SU-DHL-6 (cell line): ENCODE data around the gene SMOC2.

ENCODE experiments used
- H2AFZ ChIP-seq: fragments of 200-600 bp; sonication (generic); 2 replicates; pipeline ENCODE4 v1.6.1; 2014; ENCODE audit warnings: low read depth, mild to moderate bottlenecking, moderate library complexity, mixed read lengths, antibody characterized with exemption, low read length; ENCODE audit not compliant: severe bottlenecking
- H3F3A ChIP-seq: fragments of 200-600 bp; shearing (Covaris generic); 2 replicates; pipeline ENCODE4 v1.6.0; 2016; ENCODE audit warnings: antibody characterized with exemption, mild to moderate bottlenecking; ENCODE audit not compliant: insufficient read depth
- H3K27ac ChIP-seq: fragments of 200-600 bp; sonication (generic); 2 replicates; pipeline ENCODE4 v1.5.1; 2016; ENCODE audit warnings: low read depth, mild to moderate bottlenecking, low read length, moderate library complexity, mixed read lengths
- H3K27me3 ChIP-seq: fragments of 200-600 bp; sonication (generic), shearing (Covaris generic); 2 replicates; pipeline ENCODE4 v1.6.0; 2014; ENCODE audit warnings: mild to moderate bottlenecking, low read length
- H3K36me3 ChIP-seq: fragments of 200-600 bp; sonication (generic); 2 replicates; pipeline ENCODE4 v1.6.1; 2014; ENCODE audit warnings: mild to moderate bottlenecking, low read length, mixed read lengths
- H3K4me2 ChIP-seq: fragments of 300-600, 200-600 bp; shearing (Covaris generic), sonication (generic); 2 replicates; pipeline ENCODE4 v1.6.0; 2014; ENCODE audit warnings: low read length, low read depth, mild to moderate bottlenecking; ENCODE audit not compliant: poor library complexity, severe bottlenecking
- H3K4me3 ChIP-seq: fragments of 200-600 bp; sonication (generic); 2 replicates; pipeline ENCODE4 v1.5.1; 2014; ENCODE audit warnings: antibody characterized with exemption, low read length, mild to moderate bottlenecking, mixed read lengths; ENCODE audit not compliant: insufficient read depth, poor library complexity, severe bottlenecking
- H3K79me2 ChIP-seq: fragments of 200-600 bp; sonication (generic); 2 replicates; pipeline ENCODE4 v1.6.1; 2014; ENCODE audit warnings: mild to moderate bottlenecking, low read length, moderate library complexity; ENCODE audit not compliant: insufficient read depth
- H3K9ac ChIP-seq: fragments of 200-600 bp; sonication (generic); 2 replicates; pipeline ENCODE4 v1.7.0; 2014; ENCODE audit warnings: mild to moderate bottlenecking, low read length
- H3K9me2 ChIP-seq: fragments of 200-600 bp; sonication (generic); replicated peaks from 2 replicates; pipeline ENCODE4 v1.6.1; 2014; ENCODE audit warnings: low read length; ENCODE audit not compliant: insufficient read depth
- H3K9me3 ChIP-seq: fragments of 200-600 bp; sonication (generic); 2 replicates; pipeline ENCODE4 v1.6.1; 2014; ENCODE audit warnings: low read length, mixed read lengths; ENCODE audit not compliant: insufficient read depth
- H4K20me1 ChIP-seq: fragments of 200-600 bp; sonication (generic); 2 replicates; pipeline ENCODE4 v1.6.1; 2014; ENCODE audit warnings: low read depth, mild to moderate bottlenecking, antibody characterized with exemption, low read length, moderate library complexity, mixed read lengths
- CTCF ChIP-seq: fragments of 200-600 bp; sonication (generic); IDR thresholded peaks from one replicate; pipeline ENCODE4 v1.5.1; 2017; ENCODE audit warnings: antibody characterized with exemption, mild to moderate bottlenecking, low read length, moderate library complexity; ENCODE audit not compliant: insufficient read depth, poor library complexity, severe bottlenecking
- EZH2phosphoT487 ChIP-seq: fragments of 200-600 bp; sonication (generic), shearing (Covaris generic); conservative IDR thresholded peaks from 2 replicates; pipeline ENCODE4 v1.6.1; 2018; ENCODE audit warnings: mild to moderate bottlenecking, antibody characterized with exemption, low read length, moderate library complexity, mixed read lengths

The SMOC2 gene

GRCh38 chr6:168616816-168617765, 176.1 kb downstream of the SMOC2 start:
- H2AFZ ChIP-seq, result no peak overlapping the region
- H3K79me2 ChIP-seq, result no peaks in the 10 kb centered on the region
- H3K9ac ChIP-seq, result no peak overlapping the region
- peaks cover 8% of the 10 kb centered on the region for H3K9me3 ChIP-seq
- no peaks in the 10 kb centered on the region for H3F3A ChIP-seq
- no peaks in the 10 kb centered on the region for H4K20me1 ChIP-seq
- H3K9me2 ChIP-seq, result no peaks in the 10 kb centered on the region
- no peak overlapping the region for H3K4me2 ChIP-seq
- H3K36me3 ChIP-seq, result no peaks in the 10 kb centered on the region
- no peaks in the 10 kb centered on the region for H3K27me3 ChIP-seq
- TF ChIP-seq CTCF (no peak), EZH2phosphoT487 (no peak)
- no peak overlapping the region for H3K27ac ChIP-seq
- no peak overlapping the region for H3K4me3 ChIP-seq

DNA sequence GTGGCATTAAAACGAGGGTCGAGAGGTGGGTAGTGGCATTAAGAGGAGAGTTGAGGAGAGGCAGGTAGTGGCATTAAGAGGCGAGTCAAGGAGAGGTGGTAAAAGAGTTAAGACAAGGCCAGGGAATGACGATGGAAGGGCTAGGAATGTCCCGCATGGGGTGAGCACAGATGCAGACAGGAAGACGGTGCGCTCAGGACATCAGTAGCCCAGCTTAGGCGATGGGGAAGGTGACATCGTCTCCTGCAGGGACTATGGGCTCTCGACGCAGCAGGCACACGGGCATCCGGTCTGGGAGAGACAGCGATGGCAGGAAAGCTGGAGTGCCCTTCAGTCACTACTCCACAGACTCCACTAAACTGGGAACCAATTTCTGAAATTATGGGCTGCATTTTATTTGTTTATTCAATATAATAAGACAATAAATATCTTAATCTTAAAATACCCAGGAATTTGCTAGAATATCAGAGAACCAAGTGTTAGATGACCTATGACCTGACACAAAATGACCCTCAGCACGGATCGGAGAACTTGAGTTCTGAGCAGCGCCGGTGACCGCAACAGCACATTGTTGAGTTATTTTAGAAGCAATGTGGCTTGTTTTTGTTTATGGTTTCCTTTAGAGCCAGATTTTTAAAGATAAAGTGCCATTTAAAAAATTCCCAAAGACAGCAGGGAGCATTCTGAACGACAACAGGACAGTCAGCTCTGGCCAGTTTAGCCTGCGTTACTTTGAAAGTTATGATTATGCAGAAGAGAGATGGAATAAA, 177.7 kb downstream of the SMOC2 start:
- no peaks in the 10 kb centered on the region for H3K36me3 ChIP-seq
- no peaks in the 10 kb centered on the region for H3K27me3 ChIP-seq
- no peaks in the 10 kb centered on the region for H3F3A ChIP-seq
- H3K9me2 ChIP-seq, result no peaks in the 10 kb centered on the region
- H3K9ac ChIP-seq, result no peak overlapping the region
- TF ChIP-seq CTCF, result no peak
- TF ChIP-seq EZH2phosphoT487, result no peak
- no peaks in the 10 kb centered on the region for H3K79me2 ChIP-seq
- H3K4me2 ChIP-seq, result no peak overlapping the region
- no peaks in the 10 kb centered on the region for H4K20me1 ChIP-seq
- peaks cover 8% of the 10 kb centered on the region for H3K9me3 ChIP-seq
- no peak overlapping the region for H2AFZ ChIP-seq
- no peak overlapping the region for H3K4me3 ChIP-seq
- H3K27ac ChIP-seq, result no peak overlapping the region

DNA sequence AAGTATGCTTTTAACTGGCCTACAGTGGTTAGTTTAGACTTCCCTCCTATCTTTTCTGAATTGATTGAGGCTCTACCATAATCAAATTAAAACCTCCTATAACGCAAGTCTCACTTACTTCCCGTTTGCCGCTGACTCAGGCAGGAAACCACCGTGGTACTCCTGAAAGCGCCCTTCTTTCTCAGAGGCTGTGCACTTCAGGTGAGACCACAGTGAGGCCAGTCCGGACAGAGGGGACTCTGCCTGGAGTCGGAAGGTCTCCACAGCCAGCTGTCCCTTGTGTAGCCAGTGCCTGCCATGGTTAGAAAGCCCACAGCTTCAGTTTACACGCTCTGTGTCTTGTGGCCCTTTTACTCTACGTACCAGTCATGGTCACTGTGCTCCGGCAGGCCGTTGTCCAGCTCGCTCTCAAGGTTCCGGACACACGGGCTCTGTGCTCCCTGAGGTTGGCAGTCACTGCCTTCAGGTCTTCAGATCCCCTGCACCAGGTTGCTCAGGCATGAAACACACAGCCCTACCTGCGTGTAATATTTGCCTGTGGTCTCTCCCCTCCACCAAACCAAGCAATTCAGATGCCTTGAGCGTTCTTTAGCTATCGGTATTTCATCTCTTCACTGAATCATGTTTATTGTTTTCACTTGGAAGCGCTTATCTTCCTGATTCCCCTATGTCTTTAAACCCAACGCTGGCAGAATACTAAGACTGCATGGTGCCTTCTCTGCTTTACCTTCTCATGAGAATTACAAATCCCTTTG, 178.8 kb downstream of the SMOC2 start:
- no peaks in the 10 kb centered on the region for H3K79me2 ChIP-seq
- H3K27ac ChIP-seq, result no peak overlapping the region
- no peaks in the 10 kb centered on the region for H3K27me3 ChIP-seq
- H3K9me2 ChIP-seq, result no peaks in the 10 kb centered on the region
- peaks cover 8% of the 10 kb centered on the region for H3K9me3 ChIP-seq
- no peaks in the 10 kb centered on the region for H3F3A ChIP-seq
- no peak for TF ChIP-seq EZH2phosphoT487
- TF ChIP-seq CTCF, result no peak
- no peaks in the 10 kb centered on the region for H4K20me1 ChIP-seq
- H3K4me2 ChIP-seq, result no peak overlapping the region
- H2AFZ ChIP-seq, result no peak overlapping the region
- no peaks in the 10 kb centered on the region for H3K36me3 ChIP-seq
- H3K4me3 ChIP-seq, result no peak overlapping the region
- H3K9ac ChIP-seq, result no peak overlapping the region
